MM.1S (cell line): ENCODE results near the gene PNPLA3.

ENCODE experiments used
- DNase-seq: peaks from one replicate; pipeline ENCODE4 v3.0.0-alpha.2; 2015
- H2AFZ ChIP-seq: fragments of 300-600 bp; sonication (generic); 2 replicates; pipeline ENCODE4 v1.6.0; 2016; ENCODE audit warnings: antibody characterized with exemption, low read length
- H3F3A ChIP-seq: fragments of 300-600 bp; sonication (generic); 2 replicates; pipeline ENCODE4 v1.6.1; 2016; ENCODE audit warnings: mild to moderate bottlenecking, antibody characterized with exemption, low read length, moderate library complexity, mixed read lengths; ENCODE audit not compliant: insufficient read depth
- H3K27ac ChIP-seq: fragments of 300-600 bp; sonication (generic); 2 replicates; pipeline ENCODE4 v1.5.1; 2016; ENCODE audit warnings: mild to moderate bottlenecking, low read length
- H3K27me3 ChIP-seq: fragments of 300-600 bp; sonication (generic); replicated peaks from 2 replicates; pipeline ENCODE4 v1.6.0; 2016; ENCODE audit warnings: low read length; ENCODE audit not compliant: insufficient read depth
- H3K36me3 ChIP-seq: fragments of 300-600 bp; sonication (generic); replicated peaks from 2 replicates; pipeline ENCODE4 v1.6.1; 2016; ENCODE audit warnings: mild to moderate bottlenecking, low read length, mixed read lengths; ENCODE audit not compliant: insufficient read depth
- H3K4me1 ChIP-seq: fragments of 300-600 bp; sonication (generic); 2 replicates; pipeline ENCODE4 v1.6.1; 2016; ENCODE audit warnings: low read length, mixed read lengths
- H3K4me2 ChIP-seq: fragments of 300-600 bp; sonication (generic); 2 replicates; pipeline ENCODE4 v1.6.0; 2016; ENCODE audit warnings: low read depth, low read length
- H3K4me3 ChIP-seq: fragments of 300-600 bp; sonication (generic); 2 replicates; pipeline ENCODE4 v1.5.1; 2016; ENCODE audit warnings: low read length, mixed read lengths
- H3K79me2 ChIP-seq: fragments of 300-600 bp; sonication (generic); 2 replicates; pipeline ENCODE4 v1.6.1; 2016; ENCODE audit warnings: mixed run types, low read length, mixed read lengths
- H3K9ac ChIP-seq: fragments of 300-600 bp; sonication (generic); 2 replicates; pipeline ENCODE4 v1.6.1; 2016; ENCODE audit warnings: low read length, mixed read lengths
- H3K9me2 ChIP-seq: fragments of 300-600 bp; sonication (generic); replicated peaks from 2 replicates; pipeline ENCODE4 v1.6.1; 2016; ENCODE audit warnings: mild to moderate bottlenecking, low read length, mixed read lengths; ENCODE audit not compliant: insufficient read depth
- H3K9me3 ChIP-seq: fragments of 300-600 bp; sonication (generic); replicated peaks from 2 replicates; pipeline ENCODE4 v1.6.1; 2016; ENCODE audit warnings: mild to moderate bottlenecking, low read length, mixed read lengths; ENCODE audit not compliant: insufficient read depth
- H4K20me1 ChIP-seq: fragments of 300-600 bp; sonication (generic); 2 replicates; pipeline ENCODE4 v1.6.1; 2016; ENCODE audit warnings: mild to moderate bottlenecking, low read length, moderate library complexity, mixed read lengths; ENCODE audit not compliant: insufficient read depth
- EZH2 ChIP-seq: fragments of 300-600 bp; sonication (generic); optimal IDR thresholded peaks from 2 replicates; pipeline ENCODE3; 2017; ENCODE audit warnings: low read depth, mild to moderate bottlenecking, antibody characterized with exemption, low read length, mixed read lengths
- EZH2phosphoT487 ChIP-seq: fragments of 300-600 bp; sonication (generic); IDR thresholded peaks from 2 replicates; pipeline ENCODE4 v1.6.1; 2018; ENCODE audit warnings: antibody characterized with exemption, low read length
- TF ChIP-seq, protein P1 (sequence below): fragments of 300-600 bp; sonication (generic); IDR thresholded peaks from 2 replicates; pipeline ENCODE4 v1.5.1; 2016; ENCODE audit warnings: antibody characterized with exemption, low read length, mixed read lengths

Gene PNPLA3

DNA sequence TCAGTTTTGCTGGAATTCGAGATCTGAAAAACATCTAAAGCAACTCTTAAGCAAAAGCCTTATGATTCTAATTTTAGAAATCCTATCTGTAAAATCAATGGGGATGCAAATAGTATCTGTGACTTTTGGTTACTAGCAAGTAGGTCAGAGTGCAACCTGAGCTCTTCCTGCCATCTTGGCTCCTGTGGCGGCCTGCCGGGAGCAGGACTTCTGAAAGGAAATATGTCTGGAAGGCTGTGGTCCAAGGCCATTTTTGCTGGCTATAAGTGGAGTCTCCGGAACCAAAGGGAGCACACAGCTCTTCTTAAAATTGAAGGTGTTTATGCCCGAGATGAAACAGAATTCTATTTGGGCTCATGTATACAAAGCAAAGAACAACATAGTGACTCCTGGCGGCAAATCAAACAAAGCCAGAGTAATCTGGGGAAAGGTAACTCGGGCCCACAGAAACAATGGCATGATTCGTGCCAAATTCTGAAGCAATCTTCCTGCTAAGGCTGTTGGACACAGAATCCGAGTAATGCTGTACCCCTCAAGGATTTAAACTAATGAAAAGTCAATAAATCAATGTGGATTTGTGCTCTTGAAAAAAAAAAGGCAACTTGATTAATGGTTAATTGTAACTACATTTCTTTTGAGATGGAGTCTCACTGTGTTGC, 33.3 kb downstream of the PNPLA3 start:
- Histone ChIP-seq H3K9ac (no peak overlapping the region), H3K27me3 (0 out of 2 replicates have a peak, but pooled peaks cover 9% of the 10 kb centered on the region), H4K20me1 (no peaks in the 10 kb centered on the region), H3K27ac (no peak overlapping the region), H3K9me3 (no peaks in the 10 kb centered on the region), H3K36me3 (no peaks in the 10 kb centered on the region), H2AFZ (no peak overlapping the region), H3K9me2 (no peaks in the 10 kb centered on the region), H3K4me2 (peak overlapping the region; percentile 74; the same call in 1 of the 2 replicates), H3K79me2 (peaks cover 37% of the 10 kb centered on the region), H3K4me3 (no peak overlapping the region), H3F3A (no peaks in the 10 kb centered on the region; the same call in 1 of the 2 replicates), H3K4me1 (peaks cover 5% of the 10 kb centered on the region; the same call in 1 of the 2 replicates)
- DNase-seq: no peak
- TF ChIP-seq, protein P1, sequence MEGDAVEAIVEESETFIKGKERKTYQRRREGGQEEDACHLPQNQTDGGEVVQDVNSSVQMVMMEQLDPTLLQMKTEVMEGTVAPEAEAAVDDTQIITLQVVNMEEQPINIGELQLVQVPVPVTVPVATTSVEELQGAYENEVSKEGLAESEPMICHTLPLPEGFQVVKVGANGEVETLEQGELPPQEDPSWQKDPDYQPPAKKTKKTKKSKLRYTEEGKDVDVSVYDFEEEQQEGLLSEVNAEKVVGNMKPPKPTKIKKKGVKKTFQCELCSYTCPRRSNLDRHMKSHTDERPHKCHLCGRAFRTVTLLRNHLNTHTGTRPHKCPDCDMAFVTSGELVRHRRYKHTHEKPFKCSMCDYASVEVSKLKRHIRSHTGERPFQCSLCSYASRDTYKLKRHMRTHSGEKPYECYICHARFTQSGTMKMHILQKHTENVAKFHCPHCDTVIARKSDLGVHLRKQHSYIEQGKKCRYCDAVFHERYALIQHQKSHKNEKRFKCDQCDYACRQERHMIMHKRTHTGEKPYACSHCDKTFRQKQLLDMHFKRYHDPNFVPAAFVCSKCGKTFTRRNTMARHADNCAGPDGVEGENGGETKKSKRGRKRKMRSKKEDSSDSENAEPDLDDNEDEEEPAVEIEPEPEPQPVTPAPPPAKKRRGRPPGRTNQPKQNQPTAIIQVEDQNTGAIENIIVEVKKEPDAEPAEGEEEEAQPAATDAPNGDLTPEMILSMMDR: no peak
- no peak for TF ChIP-seq EZH2
- no peak for TF ChIP-seq EZH2phosphoT487

DNA sequence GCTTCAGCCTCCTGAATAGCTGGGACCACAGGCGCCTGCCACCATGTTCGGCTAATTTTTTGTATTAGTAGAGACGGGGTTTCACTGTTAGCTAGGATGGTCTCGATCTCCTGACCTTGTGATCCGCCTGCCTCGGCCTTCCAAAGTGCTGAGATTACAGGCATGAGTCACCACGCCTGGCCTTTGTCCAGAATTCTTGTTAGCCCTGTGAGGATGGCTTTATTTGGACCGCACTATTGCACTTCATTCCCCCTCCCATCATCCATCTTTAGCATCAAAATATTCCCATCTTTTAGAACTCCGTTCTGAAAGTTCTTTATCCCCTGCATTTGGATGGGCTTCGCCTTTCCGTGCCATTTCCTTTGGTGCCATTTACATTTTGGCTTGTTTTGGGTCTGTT, 34.3 kb downstream of the PNPLA3 start:
- H3K9me2 ChIP-seq: no peaks in the 10 kb centered on the region
- H3K4me2 ChIP-seq: no peak overlapping the region

DNA sequence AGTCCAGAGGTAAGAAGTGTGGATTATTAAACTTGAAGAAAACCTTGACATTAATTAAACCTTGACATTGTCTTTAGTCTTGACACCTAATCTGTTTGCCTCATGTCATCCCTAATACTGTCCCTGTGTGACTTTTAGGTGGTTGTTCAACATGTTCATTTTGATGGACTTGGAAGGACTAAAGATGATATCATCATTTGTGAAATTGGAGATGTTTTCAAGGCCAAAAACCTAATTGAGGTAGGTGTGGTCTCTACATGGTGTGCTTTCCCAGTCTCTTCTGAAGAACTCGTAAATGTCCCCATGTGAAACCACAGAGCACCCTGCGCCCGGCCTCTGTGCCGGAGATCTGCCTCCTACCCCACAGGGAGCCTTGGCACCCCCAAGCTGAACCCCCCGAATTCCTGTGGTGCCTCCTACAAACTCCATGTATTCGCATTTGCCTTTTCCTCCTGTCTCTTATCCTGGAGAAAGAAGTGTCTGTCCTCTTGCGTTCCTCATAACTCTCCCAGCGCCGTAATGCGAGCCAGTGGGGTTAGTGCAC, 40.8 kb downstream of the PNPLA3 start:
- H3K4me3 ChIP-seq: no peak overlapping the region
- H2AFZ ChIP-seq: no peak overlapping the region
- H3K9ac ChIP-seq: no peak overlapping the region
- H4K20me1 ChIP-seq: no peaks in the 10 kb centered on the region
- H3F3A ChIP-seq: no peaks in the 10 kb centered on the region
- H3K9me2 ChIP-seq: no peaks in the 10 kb centered on the region
- H3K9me3 ChIP-seq: no peaks in the 10 kb centered on the region
- H3K27ac ChIP-seq: no peak overlapping the region
- H3K36me3 ChIP-seq: no peaks in the 10 kb centered on the region; the same call in 1 of the 2 replicates
- peaks cover 12% of the 10 kb centered on the region for H3K79me2 ChIP-seq
- no peaks in the 10 kb centered on the region for H3K27me3 ChIP-seq
- no peaks in the 10 kb centered on the region for H3K4me1 ChIP-seq
- TF ChIP-seq, protein P1: no peak
- TF ChIP-seq EZH2 (no peak), EZH2phosphoT487 (no peak)
- no peak overlapping the region for H3K4me2 ChIP-seq
- no peak for DNase-seq

More for the DNA sequence above, 34.3 kb downstream of the PNPLA3 start:
- no peaks in the 10 kb centered on the region for H4K20me1 ChIP-seq
- H3K4me3 ChIP-seq: no peak overlapping the region
- TF ChIP-seq EZH2phosphoT487 (no peak), EZH2 (no peak)
- TF ChIP-seq, protein P1: no peak
- no peaks in the 10 kb centered on the region for H3K9me3 ChIP-seq
- DNase-seq: no peak
- no peaks in the 10 kb centered on the region for H3K36me3 ChIP-seq
- peaks cover 5% of the 10 kb centered on the region; the same call in 1 of the 2 replicates for H3K4me1 ChIP-seq
- no peak overlapping the region for H2AFZ ChIP-seq
- H3F3A ChIP-seq: no peaks in the 10 kb centered on the region; the same call in 1 of the 2 replicates
- peaks cover 37% of the 10 kb centered on the region for H3K79me2 ChIP-seq
- H3K27me3 ChIP-seq: 0 out of 2 replicates have a peak, but pooled peaks cover 4% of the 10 kb centered on the region
- H3K27ac ChIP-seq: no peak overlapping the region
- H3K9ac ChIP-seq: no peak overlapping the region
